ENCODE data around the gene ZNF19. TPM values are rescaled to one million over a fixed set of nuclear protein-coding genes. Genes with fewer than 3 reads are reported as not detected.

Gene ZNF19
- total RNA-seq, 1 experiment from 2014 or later: 4.7 TPM

DNA sequence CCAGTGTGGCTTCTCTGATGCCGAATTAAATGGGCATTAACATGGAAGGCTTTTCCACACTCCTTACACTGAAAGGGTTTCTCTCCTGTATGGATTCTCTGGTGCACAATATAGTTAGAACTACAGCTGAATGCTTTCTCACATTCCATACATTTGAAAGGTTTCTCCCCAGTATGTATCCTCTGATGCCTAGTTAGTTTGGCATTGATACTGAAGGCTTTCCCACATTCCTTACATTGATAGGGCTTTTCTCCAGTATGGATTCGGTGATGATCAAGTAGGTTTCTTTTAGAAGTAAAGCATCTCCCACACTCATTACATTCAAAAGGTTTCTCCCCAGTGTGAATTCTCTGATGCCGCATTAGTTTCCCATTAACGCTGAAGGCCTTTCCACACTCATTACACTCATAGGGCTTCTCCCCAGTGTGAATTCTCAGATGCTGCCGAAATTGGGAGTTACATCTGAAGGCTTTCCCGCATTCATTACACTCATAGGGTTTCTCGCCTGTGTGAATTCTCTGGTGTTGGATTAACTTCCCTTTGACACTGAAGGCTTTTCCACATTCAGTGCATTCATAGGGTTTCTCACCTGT, 40.8 kb downstream of the ZNF19 start:
- H3K4me3 Mint-ChIP-seq: no peak overlapping the region
- Histone ChIP-seq H3K79me2 (ENCODE audit: insufficient read depth, low read length) (no peaks in the 10 kb centered on the region; the same call in 1 of the 2 replicates), H3K27ac (ENCODE audit: insufficient read length, low read depth, low read length) (no peak overlapping the region), H2BK15ac (ENCODE audit: low read depth, low read length) (no peak overlapping the region), H4K20me1 (ENCODE audit: control insufficient read depth, insufficient read depth, insufficient read length) (no peaks in the 10 kb centered on the region), H3K14ac (ENCODE audit: insufficient read depth, low read length) (no peak overlapping the region), H2BK120ac (ENCODE audit: low read depth, low read length, poor library complexity, severe bottlenecking) (no peak overlapping the region), H3K9me3 (ENCODE audit: control insufficient read depth, low read depth, low read length) (peaks cover 52% of the 10 kb centered on the region), H2AFZ (ENCODE audit: low read length) (no peak overlapping the region), H4K91ac (ENCODE audit: insufficient read length, low read depth, low read length) (no peak overlapping the region), H3K23me2 (ENCODE audit: insufficient read length, low read depth, low read length, poor library complexity, severe bottlenecking) (no peaks in the 10 kb centered on the region), H2AK5ac (ENCODE audit: insufficient read length, low read length) (no peak overlapping the region), H3K23ac (ENCODE audit: insufficient read length, low read depth, low read length) (no peak overlapping the region), H3K27me3 (ENCODE audit: insufficient read depth, low read length) (no peaks in the 10 kb centered on the region), H3K56ac (ENCODE audit: insufficient read length, low read depth, low read length) (no peak overlapping the region), H4K5ac (ENCODE audit: insufficient read length, low read depth, low read length) (no peak overlapping the region), H3K4me1 (ENCODE audit: insufficient read depth, low read length) (no peaks in the 10 kb centered on the region), H2BK5ac (ENCODE audit: insufficient read length, low read length) (no peak overlapping the region), H3K4ac (ENCODE audit: low read depth, low read length) (no peak overlapping the region), H3K4me2 (ENCODE audit: insufficient read depth, insufficient read length, low read length) (no peak overlapping the region), H4K8ac (replicated peaks; ENCODE audit: insufficient read length, low read depth, low read length) (no peak overlapping the region), H3K18ac (ENCODE audit: insufficient read length, low read depth, low read length) (no peak overlapping the region), H2BK12ac (ENCODE audit: insufficient read length, low read depth, low read length) (no peak overlapping the region), H3K79me1 (ENCODE audit: insufficient read depth, low read depth, low read length, poor library complexity, severe bottlenecking) (no peaks in the 10 kb centered on the region), H3K9ac (ENCODE audit: extremely low read depth, insufficient read length, low read length) (no peak overlapping the region), H2BK20ac (ENCODE audit: low read depth, low read length, poor library complexity, severe bottlenecking) (no peak overlapping the region), H3T11ph (ENCODE audit: low read length) (no peak overlapping the region)
- peaks cover 79 to 86% of the 10 kb centered on the region in 2 experiments for H3K9me3 Mint-ChIP-seq
- no peak for DNase-seq
- TF ChIP-seq CTCF (conservative IDR thresholded peaks at IDR 0.05): no peak
- WGBS (ENCODE audit: extremely low coverage, insufficient read length, low lambda C conversion rate): no CpG with 5 or more reads among the region's 7 CpGs
- peaks cover 10% of the 10 kb centered on the region for H3K27me3 Mint-ChIP-seq (ENCODE audit: low read depth)
- H3K4me1 Mint-ChIP-seq: no peaks in the 10 kb centered on the region
- peaks cover 67 to 71% (median 70%) of the 10 kb centered on the region in 3 experiments for H3K36me3 Mint-ChIP-seq (ENCODE audit: insufficient read depth in 1 of 3, low read depth in 3 of 3)
- no peak overlapping the region for H3K27ac Mint-ChIP-seq

Measured in H9 (cell line).